Esophagus (tissue), 2 donors: Measurements from ENCODE around the gene HOXB3. TPM values are rescaled to one million over a fixed set of nuclear protein-coding genes. Genes with fewer than 3 reads are reported as not detected.
A peak's percentile ranks its signal among the peaks of the same experiment; 100 is the strongest.

Source experiments
- H3K27ac ChIP-seq, 2 donors: one replicate each; pipeline ENCODE4 v1.5.1; 2013; ENCODE audit warnings: low read depth in 2 of 2, mild to moderate bottlenecking in 2 of 2, inconsistent platforms in 1 of 2, low read length in 1 of 2, moderate library complexity in 1 of 2
- H3K27me3 ChIP-seq, 2 donors: one replicate each; pipeline ENCODE4 v1.6.1; 2013; ENCODE audit warnings: low read length in 2 of 2, control low read depth in 1 of 2, mild to moderate bottlenecking in 1 of 2; ENCODE audit not compliant: insufficient read depth in 2 of 2, control insufficient read depth in 1 of 2
- H3K36me3 ChIP-seq, 2 donors: one replicate each; pipeline ENCODE4 v1.6.1; 2013; ENCODE audit warnings: low read length in 1 of 2; ENCODE audit not compliant: control insufficient read depth in 2 of 2, insufficient read depth in 2 of 2
- H3K4me1 ChIP-seq, 2 donors: one replicate each; pipeline ENCODE4 v1.6.1; 2013; ENCODE audit warnings: low read length in 1 of 2; ENCODE audit not compliant: control insufficient read depth in 2 of 2, insufficient read depth in 2 of 2
- H3K4me3 ChIP-seq, 2 donors: one replicate each; pipeline ENCODE4 v1.5.1; 2013; ENCODE audit warnings: low read length in 2 of 2, mild to moderate bottlenecking in 2 of 2, low read depth in 1 of 2, moderate library complexity in 1 of 2
- H3K9me3 ChIP-seq, 2 donors: one replicate each; pipeline ENCODE4 v1.6.1; 2013; ENCODE audit warnings: mild to moderate bottlenecking in 2 of 2, low read depth in 1 of 2, low read length in 1 of 2, moderate library complexity in 1 of 2; ENCODE audit not compliant: control insufficient read depth in 2 of 2, insufficient read depth in 1 of 2
- WGBS, 2 donors: extraction: QIAGEN DNeasy Blood & Tissue Kit; methylation state at CpG; one replicate each; pipeline ENCODE4 v1.1.7; 2013; 5-methylcytosine and 5-hydroxymethylcytosine counted together
- polyA plus RNA-seq, 2 donors: library from polyadenylated mRNA; stranded (reverse); fragments of 200-250 nt; gene quantifications; one replicate each; pipeline ENCODE4 v1.2.3, GENCODE V29; 2013
- donor health status: healthy with polysubstance abuse.
- donor health status: Bipolar disorder and iron deficiency.

Gene HOXB3
- polyA plus RNA-seq, 2 donors, result 6.3 to 12.7 TPM

DNA sequence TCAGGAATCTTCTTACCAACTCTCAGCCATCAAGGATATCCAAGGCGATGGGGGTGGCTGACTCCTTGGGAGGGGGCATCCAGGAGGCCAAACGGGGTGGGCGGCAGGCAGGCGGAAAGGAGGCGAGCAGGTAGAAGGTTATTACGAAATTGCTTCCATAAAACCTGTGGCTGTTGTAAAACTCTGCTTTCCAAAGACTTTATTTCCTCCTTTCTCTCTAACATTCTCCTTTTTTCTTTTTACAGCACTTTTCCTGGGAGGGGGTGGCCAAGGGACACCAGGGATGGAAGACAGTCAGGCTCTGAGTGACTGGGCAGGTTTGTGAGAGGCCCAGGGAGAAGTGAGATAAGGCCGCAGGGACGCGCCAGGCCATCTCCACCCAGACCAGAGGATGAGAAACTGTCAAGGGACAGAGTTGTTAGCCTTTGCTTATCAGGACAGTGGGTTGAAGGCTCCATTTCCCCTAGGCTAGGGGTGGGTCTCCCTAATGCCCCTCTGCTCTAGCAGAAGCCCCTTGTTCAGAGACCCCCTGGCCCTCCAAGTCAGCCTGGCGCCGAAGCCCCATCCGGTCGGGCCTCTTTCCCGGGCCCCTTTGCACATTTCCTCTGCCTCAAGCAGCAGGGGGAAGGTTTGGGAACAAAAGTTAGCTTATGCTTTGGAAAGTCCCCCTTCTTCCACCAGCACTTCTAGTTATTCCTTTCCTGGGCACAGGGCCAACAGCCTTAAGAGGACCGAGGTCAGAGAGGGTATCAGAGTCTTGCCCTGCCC lies 41.1 kb upstream of the HOXB3 start:
- 23 to 29% methylated on average over 15 of the region's 15 CpGs for WGBS, 2 donors
- peaks cover 0 to 3% of the 10 kb centered on the region in 2 donors for H3K4me1 ChIP-seq
- H3K36me3 ChIP-seq, result no peaks in the 10 kb centered on the region
- H3K4me3 ChIP-seq, result no peak overlapping the region
- peaks cover 4% of the 10 kb centered on the region in 2 donors for H3K9me3 ChIP-seq
- H3K27ac ChIP-seq, result no peak overlapping the region
- H3K27me3 ChIP-seq, result peaks cover 8 to 69% of the 10 kb centered on the region in 2 donors

GRCh38 chr17:48630009-48630924 lies 40.2 kb upstream of the HOXB3 start:
- H3K4me1 ChIP-seq, result peaks cover 5% of the 10 kb centered on the region in 2 donors
- WGBS, 2 donors, result 36 to 38% methylated on average over 15 of the region's 15 CpGs
- no peak overlapping the region for H3K4me3 ChIP-seq
- no peaks in the 10 kb centered on the region for H3K36me3 ChIP-seq
- H3K27me3 ChIP-seq, result peaks cover 3 to 67% of the 10 kb centered on the region in 2 donors
- H3K9me3 ChIP-seq, result peaks cover 4% of the 10 kb centered on the region in 2 donors
- H3K27ac ChIP-seq, result no peak overlapping the region

DNA sequence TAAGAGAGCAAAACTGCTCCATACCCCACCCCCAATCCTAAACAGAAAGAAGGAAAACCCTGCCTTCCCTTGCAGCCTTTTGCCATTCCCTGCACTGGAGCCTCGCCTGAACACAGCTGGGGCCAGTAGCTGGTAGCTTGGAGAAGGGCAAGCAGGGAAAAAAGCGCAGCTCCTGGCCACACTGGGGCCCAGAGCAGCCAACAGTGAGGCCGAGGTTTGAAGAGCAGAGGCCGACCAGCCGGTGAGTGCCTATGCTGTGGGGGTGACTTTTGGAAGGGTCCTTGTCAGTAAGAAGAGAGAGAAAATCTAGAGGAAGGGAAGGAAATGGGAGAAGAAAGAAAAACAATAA lies 39.3 kb upstream of the HOXB3 start:
- Histone ChIP-seq H3K4me3 (no peak overlapping the region), H3K4me1 (peaks cover 10 to 11% of the 10 kb centered on the region in 2 donors), H3K27me3 (peaks cover 3 to 69% of the 10 kb centered on the region in 2 donors), H3K9me3 (peaks cover 4% of the 10 kb centered on the region in 2 donors), H3K27ac (no peak overlapping the region), H3K36me3 (no peaks in the 10 kb centered on the region)
- WGBS, 2 donors, result 23 to 34% methylated on average over 5 of the region's 5 CpGs

DNA sequence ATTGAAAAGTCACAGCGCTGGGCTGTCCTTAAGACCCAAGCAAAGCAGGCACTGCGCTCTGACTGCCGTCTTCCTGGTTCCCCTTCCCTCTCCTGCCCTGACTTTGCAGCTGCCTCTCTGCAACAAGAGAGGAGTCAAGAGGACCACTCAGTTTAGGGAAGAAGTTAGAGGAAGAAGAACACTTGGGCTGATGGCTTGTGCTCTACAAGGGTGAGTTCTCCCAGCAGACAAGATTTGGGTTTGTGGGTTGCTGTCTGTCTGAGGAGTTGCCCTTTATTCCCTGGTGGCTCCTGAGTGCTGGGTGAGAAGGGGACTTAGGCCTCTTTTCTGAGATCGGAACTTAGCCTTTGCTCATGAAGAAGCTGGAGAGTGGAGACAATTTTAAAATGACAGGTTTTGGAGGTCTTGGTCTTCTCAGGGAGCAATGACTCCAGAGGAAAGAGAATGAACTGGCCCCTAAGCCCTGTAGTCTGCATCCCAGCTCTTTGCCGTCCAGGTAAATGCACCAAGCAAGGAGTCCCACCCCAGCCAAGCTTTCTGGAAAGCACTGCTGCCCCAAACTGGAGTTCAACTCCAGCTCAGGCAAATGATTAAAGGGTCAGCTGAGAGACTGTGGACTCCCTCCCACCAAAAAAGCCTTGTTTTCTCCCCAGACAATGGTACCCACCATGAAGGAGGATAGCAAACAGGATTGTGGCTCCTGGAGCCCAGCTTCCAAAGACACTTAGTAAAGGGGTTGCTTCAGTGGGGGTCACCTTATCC lies 38.8 kb upstream of the HOXB3 start:
- H3K4me1 ChIP-seq, result peaks cover 10 to 11% of the 10 kb centered on the region in 2 donors
- WGBS, 2 donors, result 25 to 26% methylated on average over 5 of the region's 5 CpGs
- H3K27me3 ChIP-seq, result peaks cover 3 to 69% of the 10 kb centered on the region in 2 donors
- peaks cover 3 to 4% of the 10 kb centered on the region in 2 donors for H3K9me3 ChIP-seq
- no peak overlapping the region for H3K4me3 ChIP-seq
- no peak overlapping the region for H3K27ac ChIP-seq
- no peaks in the 10 kb centered on the region for H3K36me3 ChIP-seq

GRCh38 chr17:48627623-48628521 lies 37.8 kb upstream of the HOXB3 start:
- peaks cover 0 to 2% of the 10 kb centered on the region in 2 donors for H3K9me3 ChIP-seq
- no peaks in the 10 kb centered on the region for H3K36me3 ChIP-seq
- peaks cover 3 to 71% of the 10 kb centered on the region in 2 donors for H3K27me3 ChIP-seq
- H3K27ac ChIP-seq, result no peak overlapping the region
- H3K4me1 ChIP-seq, result peaks cover 10 to 11% of the 10 kb centered on the region in 2 donors
- no peak overlapping the region for H3K4me3 ChIP-seq
- 25 to 29% methylated on average over 27 of the region's 27 CpGs for WGBS, 2 donors

DNA sequence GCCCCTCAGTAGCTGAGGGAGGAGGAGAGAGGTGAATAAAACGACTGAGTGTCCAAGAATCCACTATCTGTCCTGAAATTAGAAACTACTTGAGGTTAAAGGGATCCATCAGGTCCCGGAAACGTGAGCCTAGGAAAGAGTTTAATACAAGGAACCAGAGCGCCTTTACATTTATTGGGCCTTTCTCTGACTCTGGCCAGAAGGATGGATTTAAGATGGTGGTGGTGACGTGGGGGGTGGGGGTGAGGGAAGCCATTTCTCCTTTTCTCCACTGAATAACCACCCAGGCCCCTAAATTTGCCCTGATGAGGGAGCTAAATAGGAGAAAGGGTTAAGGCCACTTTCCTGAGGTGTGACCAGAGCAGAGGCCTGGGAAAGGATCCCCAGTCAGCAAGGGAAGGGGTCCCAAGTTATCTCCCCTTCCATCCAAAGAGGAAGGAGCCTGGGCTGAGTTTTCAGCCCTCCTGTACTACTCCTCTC lies 37.1 kb upstream of the HOXB3 start:
- H3K4me3 ChIP-seq, result no peak overlapping the region
- peaks cover 0 to 2% of the 10 kb centered on the region in 2 donors for H3K9me3 ChIP-seq
- no peak overlapping the region for H3K27ac ChIP-seq
- H3K27me3 ChIP-seq, result peaks cover 3 to 65% of the 10 kb centered on the region in 2 donors
- no peaks in the 10 kb centered on the region for H3K36me3 ChIP-seq
- H3K4me1 ChIP-seq, result peaks cover 10 to 11% of the 10 kb centered on the region in 2 donors
- WGBS, 2 donors, result 15 to 20% methylated on average over 5 of the region's 5 CpGs

GRCh38 chr17:48626245-48627117 lies 36.4 kb upstream of the HOXB3 start, which contains the start of gene HOXB9:
HOXB9 (minus strand) TSS chr17:48626358; CDS start chr17:48626269, 89 bp downstream.
- no peaks in the 10 kb centered on the region for H3K36me3 ChIP-seq
- WGBS, 2 donors, result 2 to 4% methylated on average over 49 of the region's 50 CpGs
- H3K4me1 ChIP-seq, result peaks cover 10 to 11% of the 10 kb centered on the region in 2 donors
- peak within 1 kb of the TSS in 1 of 2 donors; percentile 2 for H3K4me3 ChIP-seq
- peaks cover 0 to 2% of the 10 kb centered on the region in 2 donors for H3K9me3 ChIP-seq
- H3K27ac ChIP-seq, result no peak within 1 kb of the TSS
- H3K27me3 ChIP-seq, result peaks cover 3 to 63% of the 10 kb centered on the region in 2 donors
